Keratinocyte (primary cell): ENCODE results near the gene MAPT.
"Not testable (repeated sequence)": the region's sequence is repeated elsewhere in the genome, so short reads cannot be mapped to it uniquely, and the experiment has no call there.

ENCODE experiments used
- EZH2 ChIP-seq: IDR thresholded peaks from one replicate; pipeline ENCODE4 v1.6.1; 2012; ENCODE audit warnings: inconsistent platforms, mild to moderate bottlenecking, low read length, moderate library complexity
- TF ChIP-seq, protein P1 (sequence below), 3 experiments: IDR thresholded peaks in 1 of 3; conservative IDR thresholded peaks in 1 of 3; optimal IDR thresholded peaks in 1 of 3; 2 replicates in 2 of 3; 3 replicates in 1 of 3; pipeline versions ENCODE3 to v1.5.1; 2011; ENCODE audit warnings: low read length in 3 of 3, mild to moderate bottlenecking in 3 of 3, moderate library complexity in 2 of 3, control low read depth in 1 of 3, inconsistent platforms in 1 of 3; ENCODE audit not compliant: insufficient read depth in 2 of 3; ENCODE audit errors: extremely low read depth in 1 of 3

DNA sequence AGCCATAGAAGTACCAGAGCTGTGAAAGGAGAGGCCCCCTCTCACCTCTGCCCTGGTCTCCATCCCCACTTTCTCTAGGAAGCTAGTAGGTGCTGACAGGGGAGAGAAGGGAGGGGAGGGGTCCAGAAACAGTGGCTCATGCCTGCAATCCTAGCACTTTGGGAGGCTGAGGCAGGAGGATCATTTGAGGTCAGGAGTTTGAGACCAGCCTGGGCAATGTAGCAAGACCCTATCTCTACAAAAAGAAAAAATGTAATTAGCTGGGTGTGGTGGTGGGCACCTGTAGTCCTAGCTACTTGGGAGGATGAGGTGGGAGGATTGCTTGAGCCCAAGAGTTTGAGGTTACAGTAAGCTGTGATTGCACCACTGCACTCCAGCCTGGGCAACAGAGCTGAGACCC lies 42.8 kb downstream of the MAPT start:
- TF ChIP-seq, protein P1, sequence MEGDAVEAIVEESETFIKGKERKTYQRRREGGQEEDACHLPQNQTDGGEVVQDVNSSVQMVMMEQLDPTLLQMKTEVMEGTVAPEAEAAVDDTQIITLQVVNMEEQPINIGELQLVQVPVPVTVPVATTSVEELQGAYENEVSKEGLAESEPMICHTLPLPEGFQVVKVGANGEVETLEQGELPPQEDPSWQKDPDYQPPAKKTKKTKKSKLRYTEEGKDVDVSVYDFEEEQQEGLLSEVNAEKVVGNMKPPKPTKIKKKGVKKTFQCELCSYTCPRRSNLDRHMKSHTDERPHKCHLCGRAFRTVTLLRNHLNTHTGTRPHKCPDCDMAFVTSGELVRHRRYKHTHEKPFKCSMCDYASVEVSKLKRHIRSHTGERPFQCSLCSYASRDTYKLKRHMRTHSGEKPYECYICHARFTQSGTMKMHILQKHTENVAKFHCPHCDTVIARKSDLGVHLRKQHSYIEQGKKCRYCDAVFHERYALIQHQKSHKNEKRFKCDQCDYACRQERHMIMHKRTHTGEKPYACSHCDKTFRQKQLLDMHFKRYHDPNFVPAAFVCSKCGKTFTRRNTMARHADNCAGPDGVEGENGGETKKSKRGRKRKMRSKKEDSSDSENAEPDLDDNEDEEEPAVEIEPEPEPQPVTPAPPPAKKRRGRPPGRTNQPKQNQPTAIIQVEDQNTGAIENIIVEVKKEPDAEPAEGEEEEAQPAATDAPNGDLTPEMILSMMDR (optimal IDR thresholded peaks at IDR 0.05 in 1 of 3, IDR thresholded peaks at IDR 0.05 in 1 of 3, conservative IDR thresholded peaks at IDR 0.05 in 1 of 3; ENCODE audit: extremely low read depth in 1 of 3, insufficient read depth in 2 of 3, low read length in 3 of 3): not testable (repeated sequence)
- not testable (repeated sequence) for TF ChIP-seq EZH2
